ENCODE data around the gene ACSS1.
A peak's percentile ranks its signal among the peaks of the same experiment; 100 is the strongest.

The ACSS1 gene

GRCh38 chr20:24992487-24993205, 65.3 kb downstream of the ACSS1 start, which contains the start of gene APMAP:
TSS of gene APMAP (minus strand) at chr20:24992751. CDS start at chr20:24992688, 63 bp downstream.
- DNase-seq (ENCODE audit: low read depth) = peak; percentile 96

GRCh38 chr20:24991897-24992486, 65.9 kb downstream of the ACSS1 start:
- DNase-seq (ENCODE audit: low read depth) = no peak

GRCh38 chr20:24990810-24991252, 67.1 kb downstream of the ACSS1 start:
- DNase-seq (ENCODE audit: low read depth) = no peak

GRCh38 chr20:24989162-24989561, 68.8 kb downstream of the ACSS1 start:
- DNase-seq (ENCODE audit: low read depth) = no peak

GRCh38 chr20:24987873-24988835, 69.8 kb downstream of the ACSS1 start:
- DNase-seq (ENCODE audit: low read depth) = no peak

GRCh38 chr20:24987244-24987643, 70.7 kb downstream of the ACSS1 start:
- DNase-seq (ENCODE audit: low read depth) = no peak

GRCh38 chr20:24986436-24987015, 71.4 kb downstream of the ACSS1 start:
- no peak for DNase-seq (ENCODE audit: low read depth)

- DNase-seq (ENCODE audit: low read depth) = no peak
These were observed 72.1 kb downstream of the ACSS1 start for GRCh38 chr20:24985802-24986201.

- DNase-seq (ENCODE audit: low read depth) = no peak
These were observed 72.8 kb downstream of the ACSS1 start for GRCh38 chr20:24984961-24985640.

GRCh38 chr20:24983896-24984295, 74.0 kb downstream of the ACSS1 start:
- DNase-seq (ENCODE audit: low read depth) = no peak

GRCh38 chr20:24981790-24982189, 76.1 kb downstream of the ACSS1 start:
- no peak for DNase-seq (ENCODE audit: low read depth)

- no peak for DNase-seq (ENCODE audit: low read depth)
These were observed 76.7 kb downstream of the ACSS1 start for GRCh38 chr20:24981282-24981681.

GRCh38 chr20:24980291-24981053, 77.5 kb downstream of the ACSS1 start:
- no peak for DNase-seq (ENCODE audit: low read depth)

- DNase-seq (ENCODE audit: low read depth) = no peak
These were observed 78.6 kb downstream of the ACSS1 start for GRCh38 chr20:24979036-24979960.

- DNase-seq (ENCODE audit: low read depth) = no peak
These were observed 79.4 kb downstream of the ACSS1 start for GRCh38 chr20:24978513-24978912.

GRCh38 chr20:24977797-24978196, 80.1 kb downstream of the ACSS1 start:
- no peak for DNase-seq (ENCODE audit: low read depth)

- DNase-seq (ENCODE audit: low read depth) = no peak
These were observed 80.6 kb downstream of the ACSS1 start for GRCh38 chr20:24977336-24977735.

GRCh38 chr20:24972341-24972740, 85.6 kb downstream of the ACSS1 start:
- no peak for DNase-seq (ENCODE audit: low read depth)

- no peak for DNase-seq (ENCODE audit: low read depth)
These were observed 86.4 kb downstream of the ACSS1 start for GRCh38 chr20:24971376-24972101.
